Muscle of leg (tissue), 11 donors: Measurements from ENCODE around the gene NUDT16. TPM values are rescaled to one million over a fixed set of nuclear protein-coding genes. Genes with fewer than 3 reads are reported as not detected.
"Not testable (repeated sequence)": the region's sequence is repeated elsewhere in the genome, so short reads cannot be mapped to it uniquely, and the experiment has no call there.

Experiments
- DNase-seq: peaks from one replicate; pipeline ENCODE4 v3.0.0; 2013
- H3K27ac ChIP-seq: one replicate; pipeline ENCODE4 v1.5.1; 2013; ENCODE audit warnings: mild to moderate bottlenecking, low read length, control low read depth
- H3K27me3 ChIP-seq: one replicate; pipeline ENCODE4 v1.6.1; 2013; ENCODE audit warnings: low read length; ENCODE audit not compliant: control insufficient read depth, insufficient read depth
- H3K36me3 ChIP-seq: one replicate; pipeline ENCODE4 v1.6.1; 2013; ENCODE audit warnings: low read length; ENCODE audit not compliant: control insufficient read depth, insufficient read depth
- H3K4me1 ChIP-seq: one replicate; pipeline ENCODE4 v1.6.1; 2013; ENCODE audit warnings: low read length; ENCODE audit not compliant: control insufficient read depth, insufficient read depth
- H3K4me3 ChIP-seq: one replicate; pipeline ENCODE4 v1.5.1; 2013; ENCODE audit warnings: low read length, control low read depth
- H3K9me3 ChIP-seq: replicated peaks from 2 replicates; pipeline ENCODE4 v1.6.1; 2013; ENCODE audit warnings: low read depth, low read length; ENCODE audit not compliant: control insufficient read depth
- WGBS: methylation state at CpG from one replicate; pipeline ENCODE4 v1.1.5; 2013; ENCODE audit warnings: missing lambda C conversion rate; ENCODE audit not compliant: insufficient coverage; 5-methylcytosine and 5-hydroxymethylcytosine counted together
- polyA plus RNA-seq, 8 donors: library from polyadenylated mRNA; unstranded; fragments of 120-200 nt; gene quantifications; one replicate each; pipeline versions ENCODE4 v1.2.1 to v1.2.3, GENCODE V29; 2013; ENCODE audit warnings: inconsistent platforms in 1 of 8, low replicate concordance in 1 of 8; ENCODE audit not compliant: insufficient read length in 8 of 8, insufficient read depth in 1 of 8
- total RNA-seq: library from RNA; stranded (reverse); fragments of 120-200 nt; gene quantifications from one replicate; pipeline ENCODE4 v1.2.4, GENCODE V29; 2013

Gene NUDT16
- total and polyA plus RNA-seq, 9 donors = 10.5 to 24.2 (median 21.4) TPM

GRCh38 chr3:131380821-131381444 is 641 bp upstream of the NUDT16 start:
- H3K4me3 ChIP-seq = peak overlapping the region; percentile 86
- DNase-seq, H3K27me3 ChIP-seq, H3K9me3 ChIP-seq: not testable (repeated sequence)
- H3K36me3 ChIP-seq = peaks cover 33% of the 10 kb centered on the region
- H3K4me1 ChIP-seq = peaks cover 14% of the 10 kb centered on the region
- peak overlapping the region; percentile 93 for H3K27ac ChIP-seq
- 15% methylated on average over 16 of the region's 16 CpGs for WGBS

- H3K9me3 ChIP-seq = no peaks in the 10 kb centered on the region
- no peaks in the 10 kb centered on the region for H3K27me3 ChIP-seq
- 100% methylated on average over 1 of the region's 6 CpGs for WGBS
- H3K27ac ChIP-seq = peak overlapping the region; percentile 50
- H3K4me3 ChIP-seq = no peak overlapping the region
- peaks cover 28% of the 10 kb centered on the region for H3K36me3 ChIP-seq
- peaks cover 19% of the 10 kb centered on the region for H3K4me1 ChIP-seq
- peak; percentile 84 for DNase-seq
Measured at GRCh38 chr3:131386429-131387165, 5.0 kb downstream of the NUDT16 start.

GRCh38 chr3:131387796-131388489 is 6.4 kb downstream of the NUDT16 start:
- peak; percentile 10 for DNase-seq
- Histone ChIP-seq H3K9me3 (no peaks in the 10 kb centered on the region), H3K4me1 (peaks cover 12% of the 10 kb centered on the region), H3K4me3 (no peak overlapping the region), H3K36me3 (peaks cover 27% of the 10 kb centered on the region), H3K27me3 (no peaks in the 10 kb centered on the region), H3K27ac (no peak overlapping the region)
- 18% methylated on average over 1 of the region's 1 CpG for WGBS

- no peak for DNase-seq
- Histone ChIP-seq H3K4me3 (no peak overlapping the region), H3K27me3 (no peaks in the 10 kb centered on the region), H3K36me3 (peaks cover 22% of the 10 kb centered on the region), H3K27ac (no peak overlapping the region), H3K9me3 (no peaks in the 10 kb centered on the region), H3K4me1 (peaks cover 10% of the 10 kb centered on the region)
- WGBS = 60% methylated on average over 2 of the region's 2 CpGs
Measured at GRCh38 chr3:131388490-131388799, 6.9 kb downstream of the NUDT16 start.

- Histone ChIP-seq H3K4me3 (no peak overlapping the region), H3K36me3 (peaks cover 6% of the 10 kb centered on the region), H3K27me3 (no peaks in the 10 kb centered on the region), H3K9me3 (no peaks in the 10 kb centered on the region), H3K4me1 (peaks cover 10% of the 10 kb centered on the region), H3K27ac (no peak overlapping the region)
- no CpG with 5 or more reads among the region's 2 CpGs for WGBS
- no peak for DNase-seq
Measured at GRCh38 chr3:131390331-131390730, 8.8 kb downstream of the NUDT16 start.

GRCh38 chr3:131393051-131393450 is 11.5 kb downstream of the NUDT16 start:
- peaks cover 3% of the 10 kb centered on the region for H3K4me1 ChIP-seq
- no peaks in the 10 kb centered on the region for H3K27me3 ChIP-seq
- no peaks in the 10 kb centered on the region for H3K36me3 ChIP-seq
- no peaks in the 10 kb centered on the region for H3K9me3 ChIP-seq
- WGBS = 22% methylated on average over 3 of the region's 6 CpGs
- no peak overlapping the region for H3K27ac ChIP-seq
- no peak overlapping the region for H3K4me3 ChIP-seq
- DNase-seq = peak; percentile 39

GRCh38 chr3:131393868-131394267 is 12.3 kb downstream of the NUDT16 start:
- H3K4me1 ChIP-seq = peaks cover 3% of the 10 kb centered on the region
- 86% methylated on average over 1 of the region's 4 CpGs for WGBS
- no peak for DNase-seq
- no peaks in the 10 kb centered on the region for H3K36me3 ChIP-seq
- no peak overlapping the region for H3K4me3 ChIP-seq
- no peak overlapping the region for H3K27ac ChIP-seq
- no peaks in the 10 kb centered on the region for H3K9me3 ChIP-seq
- no peaks in the 10 kb centered on the region for H3K27me3 ChIP-seq

GRCh38 chr3:131394400-131394799 is 12.8 kb downstream of the NUDT16 start:
- Histone ChIP-seq H3K4me3 (no peak overlapping the region), H3K9me3 (no peaks in the 10 kb centered on the region), H3K36me3 (no peaks in the 10 kb centered on the region), H3K4me1 (peaks cover 3% of the 10 kb centered on the region), H3K27me3 (no peaks in the 10 kb centered on the region), H3K27ac (no peak overlapping the region)
- no peak for DNase-seq

- Histone ChIP-seq H3K27me3 (no peaks in the 10 kb centered on the region), H3K4me1 (peaks cover 3% of the 10 kb centered on the region), H3K9me3 (no peaks in the 10 kb centered on the region), H3K36me3 (no peaks in the 10 kb centered on the region), H3K4me3 (no peak overlapping the region), H3K27ac (no peak overlapping the region)
- peak; percentile 94 for DNase-seq
Measured at GRCh38 chr3:131396170-131396569, 14.6 kb downstream of the NUDT16 start.

GRCh38 chr3:131397889-131398288 is 16.3 kb downstream of the NUDT16 start:
- Histone ChIP-seq H3K9me3 (no peaks in the 10 kb centered on the region), H3K27me3 (no peaks in the 10 kb centered on the region), H3K36me3 (no peaks in the 10 kb centered on the region), H3K4me3 (no peak overlapping the region), H3K27ac (no peak overlapping the region), H3K4me1 (peaks cover 4% of the 10 kb centered on the region)
- DNase-seq = no peak
- 40% methylated on average over 2 of the region's 4 CpGs for WGBS
